Neuronal stem cell (in vitro differentiated cells): ENCODE measurements around the gene PXN.

Source experiments
- DNase-seq: peaks from one replicate; pipeline ENCODE4 v3.0.0-alpha.2; 2013; ENCODE audit warnings: low spot score
- H2AFZ ChIP-seq: one replicate; pipeline ENCODE4 v1.6.1; 2013; ENCODE audit warnings: mild to moderate bottlenecking, low read length, inconsistent platforms
- H2AK5ac ChIP-seq: 2 replicates; pipeline ENCODE4 v1.6.1; 2013; ENCODE audit warnings: low read depth, mild to moderate bottlenecking, inconsistent platforms, low read length, moderate library complexity, mixed read lengths
- H2BK120ac ChIP-seq: 2 replicates; pipeline ENCODE4 v1.6.1; 2013; ENCODE audit warnings: low read depth, mild to moderate bottlenecking, inconsistent platforms, low read length, moderate library complexity, mixed read lengths
- H2BK12ac ChIP-seq: one replicate; pipeline ENCODE4 v1.6.1; 2013; ENCODE audit warnings: low read length, inconsistent platforms
- H2BK15ac ChIP-seq: 2 replicates; pipeline ENCODE4 v1.6.1; 2013; ENCODE audit warnings: mild to moderate bottlenecking, low read length, inconsistent platforms, mixed read lengths
- H2BK5ac ChIP-seq: one replicate; pipeline ENCODE4 v1.6.1; 2013; ENCODE audit warnings: inconsistent platforms, mild to moderate bottlenecking, low read length, moderate library complexity
- H3K14ac ChIP-seq: one replicate; pipeline ENCODE4 v1.6.1; 2013; ENCODE audit warnings: low read length, inconsistent platforms
- H3K18ac ChIP-seq: 2 replicates; pipeline ENCODE4 v1.6.1; 2013; ENCODE audit warnings: low read length, inconsistent platforms
- H3K23ac ChIP-seq: 2 replicates; pipeline ENCODE4 v1.6.1; 2013; ENCODE audit warnings: low read depth, mild to moderate bottlenecking, mixed read lengths, low read length, inconsistent platforms; ENCODE audit not compliant: poor library complexity
- H3K27ac ChIP-seq: replicated peaks from 3 replicates; pipeline ENCODE4 v1.5.1; 2013; ENCODE audit warnings: low read length, inconsistent platforms
- H3K27me3 ChIP-seq, 3 experiments: 2 replicates each; pipeline ENCODE4 v1.6.1; 2013; ENCODE audit warnings: low read length in 3 of 3, mild to moderate bottlenecking in 2 of 3, inconsistent platforms in 1 of 3, low read depth in 1 of 3, mixed read lengths in 1 of 3, moderate library complexity in 1 of 3; ENCODE audit not compliant: control insufficient read depth in 3 of 3, insufficient read depth in 3 of 3
- H3K36me3 ChIP-seq, 2 donors: replicated peaks in 1 of 2; 2 replicates each; pipeline ENCODE4 v1.6.1; 2013; ENCODE audit warnings: low read length in 2 of 2; ENCODE audit not compliant: control insufficient read depth in 2 of 2, insufficient read depth in 2 of 2
- H3K4ac ChIP-seq: 2 replicates; pipeline ENCODE4 v1.6.1; 2013; ENCODE audit warnings: inconsistent platforms, mild to moderate bottlenecking, low read length, moderate library complexity
- H3K4me1 ChIP-seq, 2 donors: 1 replicate in 1 of 2; 2 replicates in 1 of 2; pipeline ENCODE4 v1.6.1; 2013; ENCODE audit warnings: low read length in 2 of 2, low read depth in 1 of 2; ENCODE audit not compliant: control insufficient read depth in 2 of 2, insufficient read depth in 1 of 2
- H3K4me2 ChIP-seq: one replicate; pipeline ENCODE4 v1.6.1; 2013; ENCODE audit warnings: mild to moderate bottlenecking, low read length, inconsistent platforms; ENCODE audit not compliant: insufficient read depth, poor library complexity, severe bottlenecking
- H3K4me3 ChIP-seq, 2 donors: 2 replicates each; pipeline ENCODE4 v1.5.1; 2013; ENCODE audit warnings: low read length in 2 of 2, mild to moderate bottlenecking in 2 of 2, inconsistent platforms in 1 of 2, moderate library complexity in 1 of 2
- H3K79me1 ChIP-seq: one replicate; pipeline ENCODE4 v1.6.1; 2013; ENCODE audit warnings: low read depth, mild to moderate bottlenecking, inconsistent platforms, low read length, moderate library complexity
- H3K9ac ChIP-seq: one replicate; pipeline ENCODE4 v1.6.1; 2013; ENCODE audit warnings: mild to moderate bottlenecking, low read depth, low read length, inconsistent platforms; ENCODE audit not compliant: poor library complexity
- H3K9me3 ChIP-seq, 2 donors: replicated peaks in 1 of 2; 2 replicates each; pipeline versions ENCODE3 to v1.6.1; 2013; ENCODE audit warnings: low read length in 2 of 2, mild to moderate bottlenecking in 2 of 2, inconsistent platforms in 1 of 2, low read depth in 1 of 2, mixed read lengths in 1 of 2, moderate library complexity in 1 of 2; ENCODE audit not compliant: control insufficient read depth in 2 of 2, insufficient read depth in 1 of 2
- H4K8ac ChIP-seq: one replicate; pipeline ENCODE4 v1.6.1; 2013; ENCODE audit warnings: low read depth, mild to moderate bottlenecking, inconsistent platforms, low read length, moderate library complexity
- H4K91ac ChIP-seq: one replicate; pipeline ENCODE4 v1.6.1; 2013; ENCODE audit warnings: low read length, low read depth, mild to moderate bottlenecking, inconsistent platforms; ENCODE audit not compliant: poor library complexity
- WGBS, 2 donors: extraction: QIAGEN DNeasy Blood & Tissue Kit; methylation state at CpG; one replicate each; pipeline ENCODE4 v1.1.7; 2013; ENCODE audit warnings: missing lambda C conversion rate in 2 of 2, mixed read lengths in 1 of 2; ENCODE audit not compliant: insufficient read length in 2 of 2, insufficient replicate concordance in 1 of 2; ENCODE audit errors: extremely low coverage in 2 of 2; 5-methylcytosine and 5-hydroxymethylcytosine counted together

PXN gene

GRCh38 chr12:120264086-120264903 lies 1.2 kb downstream of the PXN start:
- Histone ChIP-seq H2BK120ac (no peak overlapping the region), H3K18ac (no peak overlapping the region), H3K14ac (peak overlapping the region; percentile 39), H4K8ac (no peak overlapping the region), H3K4ac (no peak overlapping the region), H2BK15ac (no peak overlapping the region), H2BK5ac (no peak overlapping the region), H3K9ac (peak overlapping the region; percentile 1), H3K23ac (no peak overlapping the region), H3K27me3 (no peaks in the 10 kb centered on the region), H2BK12ac (no peak overlapping the region), H3K36me3 (no peaks in the 10 kb centered on the region), H2AK5ac (no peak overlapping the region), H3K4me1 (peaks cover 10 to 16% of the 10 kb centered on the region in 2 donors), H2AFZ (no peak overlapping the region), H3K27ac (no peak overlapping the region), H3K9me3 (no peaks in the 10 kb centered on the region), H3K79me1 (peaks cover 13% of the 10 kb centered on the region), H3K4me3 (peak overlapping the region; percentile 83 to 98), H4K91ac (no peak overlapping the region), H3K4me2 (peak overlapping the region; percentile 92)
- no CpG with 5 or more reads among the region's 15 CpGs for WGBS, 2 donors
- DNase-seq: no peak

- Histone ChIP-seq H3K4me3 (peak overlapping the region in 1 of 2 donors; percentile 24), H2AK5ac (no peak overlapping the region), H3K36me3 (no peaks in the 10 kb centered on the region)
Observed at GRCh38 chr12:120263748-120264085, 1.8 kb downstream of the PXN start.

GRCh38 chr12:120262852-120263747 lies 2.4 kb downstream of the PXN start:
- no peak overlapping the region for H3K23ac ChIP-seq

More at GRCh38 chr12:120263748-120264085, 1.8 kb downstream of the PXN start:
- Histone ChIP-seq H4K91ac (no peak overlapping the region), H3K9me3 (no peaks in the 10 kb centered on the region), H3K14ac (no peak overlapping the region), H3K4ac (no peak overlapping the region), H2BK12ac (no peak overlapping the region), H2AFZ (no peak overlapping the region), H3K27ac (no peak overlapping the region), H3K27me3 (no peaks in the 10 kb centered on the region), H3K4me2 (peak overlapping the region; percentile 14), H3K23ac (no peak overlapping the region), H3K4me1 (peaks cover 10 to 16% of the 10 kb centered on the region in 2 donors), H2BK5ac (no peak overlapping the region), H3K18ac (no peak overlapping the region), H4K8ac (no peak overlapping the region), H2BK120ac (no peak overlapping the region), H3K9ac (no peak overlapping the region), H2BK15ac (no peak overlapping the region), H3K79me1 (peaks cover 13% of the 10 kb centered on the region)
- WGBS, 2 donors: no CpG with 5 or more reads among the region's 5 CpGs
- DNase-seq: no peak

More at GRCh38 chr12:120262852-120263747, 2.4 kb downstream of the PXN start:
- Histone ChIP-seq H3K4me3 (no peak overlapping the region), H3K14ac (no peak overlapping the region), H3K4ac (no peak overlapping the region), H4K91ac (no peak overlapping the region), H3K79me1 (peaks cover 13% of the 10 kb centered on the region), H3K36me3 (no peaks in the 10 kb centered on the region), H3K27ac (no peak overlapping the region), H4K8ac (no peak overlapping the region), H2BK120ac (no peak overlapping the region), H3K27me3 (no peaks in the 10 kb centered on the region), H2BK15ac (no peak overlapping the region), H2AK5ac (no peak overlapping the region), H3K4me1 (peaks cover 10 to 17% of the 10 kb centered on the region in 2 donors), H3K18ac (no peak overlapping the region), H3K9me3 (no peaks in the 10 kb centered on the region), H2AFZ (no peak overlapping the region), H2BK5ac (no peak overlapping the region), H2BK12ac (no peak overlapping the region), H3K9ac (no peak overlapping the region), H3K4me2 (no peak overlapping the region)
- no CpG with 5 or more reads among the region's 15 CpGs for WGBS, 2 donors
- DNase-seq: no peak
